AG04450 (cell line): ENCODE data around the gene DAD1. TPM values are rescaled to one million over a fixed set of nuclear protein-coding genes. Genes with fewer than 3 reads are reported as not detected.
A peak's percentile ranks its signal among the peaks of the same experiment; 100 is the strongest.
"Not testable (repeated sequence)": the region's sequence is repeated elsewhere in the genome, so short reads cannot be mapped to it uniquely, and the experiment has no call there.

Experiments used
- CTCF ChIA-PET: fragments of 300-600, 350-600 bp; formaldehyde crosslinking; extraction: SDS; loops from one replicate; lab custom pipeline; 2022; ENCODE audit warnings: antibody characterized with exemption, inconsistent platforms; lab: Charles Lee
- POLR2A ChIA-PET: fragments of 350-600 bp; formaldehyde crosslinking; extraction: SDS; loops from one replicate; lab custom pipeline; 2021; ENCODE audit warnings: antibody characterized with exemption, inconsistent platforms; lab: Yijun Ruan, JAX
- DNase-seq: peaks from one replicate; pipeline ENCODE4 v3.0.0-alpha.2; 2011; ENCODE audit warnings: low read depth, low spot score
- H3K27ac ChIP-seq: one replicate; pipeline ENCODE4 v1.5.1; 2012; ENCODE audit warnings: low read depth, low read length, control low read depth
- H3K27me3 ChIP-seq: one replicate; pipeline ENCODE4 v1.6.0; 2012; ENCODE audit warnings: low read length; ENCODE audit not compliant: control insufficient read depth, insufficient read depth
- H3K4me3 ChIP-seq: 2 replicates; pipeline ENCODE4 v1.5.1; 2011; ENCODE audit warnings: mild to moderate bottlenecking, low read depth, low read length, control low read depth
- H3K9me3 ChIP-seq: 2 replicates; pipeline ENCODE4 v1.5.1; 2012; ENCODE audit warnings: low read length; ENCODE audit not compliant: control insufficient read depth, insufficient read depth
- polyA plus RNA-seq: library from polyadenylated mRNA; depleted of rRNA; stranded (reverse); fragments of >200 nt; gene quantifications from 2 replicates; pipeline ENCODE4 v1.2.3, GENCODE V29; 2011
- TF ChIP-seq, protein P1 (sequence below): IDR thresholded peaks from 2 replicates; pipeline ENCODE4 v1.5.1; 2011; ENCODE audit warnings: low read depth, low read length, control low read depth, inconsistent platforms

The DAD1 gene
- polyA plus RNA-seq, 1 experiment, result 467 TPM

DNA sequence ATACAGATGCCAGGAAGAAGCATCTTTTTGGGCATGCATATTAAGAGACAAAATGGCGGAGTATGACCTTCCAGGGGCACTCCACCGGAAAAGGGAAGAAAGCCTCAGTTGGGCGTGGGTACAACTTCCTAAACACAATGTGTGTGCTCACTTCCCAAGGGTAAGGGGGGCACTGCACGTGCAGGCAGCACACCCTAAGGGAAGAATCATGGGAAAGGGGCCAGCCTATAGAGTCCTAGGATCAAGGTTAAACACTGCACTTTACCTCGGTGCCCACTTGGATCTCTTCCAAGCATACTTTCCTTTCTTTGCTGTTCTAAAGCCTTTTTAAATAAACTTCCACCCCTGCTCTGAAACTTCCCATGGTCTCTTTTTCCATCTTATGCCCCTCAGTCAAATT, 40.3 kb upstream of the DAD1 start:
- no peaks in the 10 kb centered on the region for H3K9me3 ChIP-seq
- no peak overlapping the region for H3K4me3 ChIP-seq
- ChIA-PET POLR2A (no interaction called here), CTCF (no interaction called here)
- H3K27ac ChIP-seq, result peak overlapping the region; percentile 11
- peaks cover 2% of the 10 kb centered on the region for H3K27me3 ChIP-seq
- TF ChIP-seq, protein P1, sequence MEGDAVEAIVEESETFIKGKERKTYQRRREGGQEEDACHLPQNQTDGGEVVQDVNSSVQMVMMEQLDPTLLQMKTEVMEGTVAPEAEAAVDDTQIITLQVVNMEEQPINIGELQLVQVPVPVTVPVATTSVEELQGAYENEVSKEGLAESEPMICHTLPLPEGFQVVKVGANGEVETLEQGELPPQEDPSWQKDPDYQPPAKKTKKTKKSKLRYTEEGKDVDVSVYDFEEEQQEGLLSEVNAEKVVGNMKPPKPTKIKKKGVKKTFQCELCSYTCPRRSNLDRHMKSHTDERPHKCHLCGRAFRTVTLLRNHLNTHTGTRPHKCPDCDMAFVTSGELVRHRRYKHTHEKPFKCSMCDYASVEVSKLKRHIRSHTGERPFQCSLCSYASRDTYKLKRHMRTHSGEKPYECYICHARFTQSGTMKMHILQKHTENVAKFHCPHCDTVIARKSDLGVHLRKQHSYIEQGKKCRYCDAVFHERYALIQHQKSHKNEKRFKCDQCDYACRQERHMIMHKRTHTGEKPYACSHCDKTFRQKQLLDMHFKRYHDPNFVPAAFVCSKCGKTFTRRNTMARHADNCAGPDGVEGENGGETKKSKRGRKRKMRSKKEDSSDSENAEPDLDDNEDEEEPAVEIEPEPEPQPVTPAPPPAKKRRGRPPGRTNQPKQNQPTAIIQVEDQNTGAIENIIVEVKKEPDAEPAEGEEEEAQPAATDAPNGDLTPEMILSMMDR, result no peak
- DNase-seq, result no peak

DNA sequence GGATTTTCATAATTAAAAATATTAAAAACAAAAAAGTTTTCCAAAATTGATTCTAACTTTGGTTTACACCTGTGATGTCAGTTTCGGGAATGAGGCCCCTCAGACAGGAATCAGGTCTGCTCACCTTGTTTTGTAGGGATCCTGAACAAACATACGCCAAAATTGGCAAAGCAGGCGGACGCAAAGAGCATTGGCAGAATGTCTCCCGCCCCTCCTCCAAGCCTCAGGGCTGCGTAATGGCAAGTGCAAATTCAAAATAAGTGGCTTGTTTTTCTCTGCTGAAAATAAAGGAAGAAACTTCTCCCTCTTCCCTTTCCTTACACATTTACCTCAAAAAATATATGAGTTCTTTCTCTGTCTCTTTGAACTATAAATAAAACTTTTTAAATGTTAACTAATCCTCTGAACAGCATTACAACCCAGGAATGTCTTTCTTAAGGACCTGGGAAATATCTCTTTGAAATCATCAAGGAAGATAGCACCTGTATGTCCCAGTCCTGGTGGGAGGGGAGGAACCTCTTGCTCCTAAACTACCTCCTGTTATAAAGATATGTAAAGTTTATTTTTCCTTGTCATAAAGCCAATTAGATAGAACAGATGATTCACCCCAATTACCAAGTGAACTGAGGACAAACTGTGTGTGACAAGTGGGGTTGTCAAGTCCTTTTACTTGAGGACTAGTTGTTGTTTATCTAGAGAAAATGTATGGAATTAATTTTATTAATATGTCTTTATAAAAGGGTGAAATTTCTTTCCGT, 38.7 kb upstream of the DAD1 start:
- ChIA-PET POLR2A (no interaction called here), CTCF (no interaction called here)
- Histone ChIP-seq H3K4me3 (no peak overlapping the region), H3K27me3 (peaks cover under 1% of the 10 kb centered on the region), H3K27ac (no peak overlapping the region), H3K9me3 (no peaks in the 10 kb centered on the region)
- TF ChIP-seq, protein P1, result no peak
- DNase-seq, result no peak

DNA sequence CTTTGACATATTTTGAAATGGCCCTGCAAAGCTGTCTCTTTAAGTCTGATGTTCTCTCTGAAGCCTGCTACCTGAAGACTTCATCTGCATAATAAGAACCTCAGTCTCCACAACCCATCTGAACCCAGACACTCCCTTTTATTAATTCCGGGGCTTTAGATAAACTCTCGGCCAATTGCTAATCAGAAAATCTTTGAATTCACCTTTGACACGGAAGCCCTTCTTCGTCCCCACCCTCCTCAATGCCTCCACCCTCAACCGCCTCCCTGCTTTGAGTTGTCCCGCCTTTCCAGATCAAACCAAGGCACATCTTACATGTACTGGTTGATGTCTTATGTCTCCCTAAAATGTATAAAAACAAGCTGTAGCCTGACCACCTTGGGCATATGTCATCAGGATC, 37.6 kb upstream of the DAD1 start:
- no peak overlapping the region for H3K27ac ChIP-seq
- no peaks in the 10 kb centered on the region for H3K27me3 ChIP-seq
- H3K4me3 ChIP-seq, result no peak overlapping the region
- TF ChIP-seq, protein P1, result no peak
- POLR2A ChIA-PET, result no interaction called here
- CTCF ChIA-PET, result no interaction called here
- no peaks in the 10 kb centered on the region for H3K9me3 ChIP-seq
- no peak for DNase-seq

DNA sequence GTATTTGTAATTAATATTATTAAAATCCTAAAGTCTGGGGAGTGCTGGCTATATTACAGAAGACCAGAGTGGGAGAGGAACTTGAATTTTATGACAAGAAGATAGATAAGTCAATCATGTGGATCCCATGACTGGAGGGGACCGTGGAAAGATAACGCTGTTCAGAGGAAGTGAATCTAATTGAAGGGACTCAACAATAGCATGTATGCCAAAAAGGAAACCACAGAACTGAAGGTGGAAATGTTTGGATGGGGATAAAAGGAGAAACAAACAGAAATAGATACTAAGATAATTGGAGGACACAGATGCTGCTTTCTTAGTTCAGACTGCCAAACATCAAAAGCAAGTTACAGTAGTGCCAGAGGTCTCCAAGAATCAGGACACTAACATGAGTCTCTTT, 34.0 kb upstream of the DAD1 start:
- POLR2A ChIA-PET, result no interaction called here
- H3K27ac ChIP-seq, result no peak overlapping the region
- CTCF ChIA-PET, result interaction anchor here (0.5 kb wide), 1 partner anchor 41 kb away, joined by 4 read pairs; no protein-coding TSS in a partner anchor

DNA sequence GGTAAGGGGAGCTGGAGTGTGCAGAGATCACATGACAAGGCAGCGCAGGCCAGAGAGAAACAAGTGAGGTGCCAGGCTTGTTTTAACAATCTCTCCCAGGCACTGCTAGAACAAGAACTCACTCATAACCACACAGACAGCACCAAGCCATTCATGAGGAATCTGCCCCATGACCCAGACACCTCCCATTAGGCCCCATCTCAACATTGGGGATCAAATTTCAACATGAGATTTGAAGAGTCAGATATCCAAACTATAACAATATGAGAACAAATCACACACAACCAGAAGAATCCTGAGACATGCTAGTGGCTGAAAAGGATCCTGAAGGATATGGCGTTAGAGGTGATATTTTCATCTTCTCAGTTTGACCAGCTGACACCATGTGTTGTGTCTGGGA, 33.2 kb upstream of the DAD1 start:
- Histone ChIP-seq H3K9me3 (no peaks in the 10 kb centered on the region), H3K4me3 (no peak overlapping the region), H3K27me3 (no peaks in the 10 kb centered on the region), H3K27ac (no peak overlapping the region)
- TF ChIP-seq, protein P1, result no peak
- ChIA-PET CTCF (no interaction called here), POLR2A (no interaction called here)
- no peak for DNase-seq

More for the DNA sequence above, 34.0 kb upstream of the DAD1 start:
- no peak overlapping the region for H3K4me3 ChIP-seq
- no peaks in the 10 kb centered on the region for H3K9me3 ChIP-seq
- TF ChIP-seq, protein P1, result no peak
- no peak for DNase-seq
- H3K27me3 ChIP-seq, result no peaks in the 10 kb centered on the region

DNA sequence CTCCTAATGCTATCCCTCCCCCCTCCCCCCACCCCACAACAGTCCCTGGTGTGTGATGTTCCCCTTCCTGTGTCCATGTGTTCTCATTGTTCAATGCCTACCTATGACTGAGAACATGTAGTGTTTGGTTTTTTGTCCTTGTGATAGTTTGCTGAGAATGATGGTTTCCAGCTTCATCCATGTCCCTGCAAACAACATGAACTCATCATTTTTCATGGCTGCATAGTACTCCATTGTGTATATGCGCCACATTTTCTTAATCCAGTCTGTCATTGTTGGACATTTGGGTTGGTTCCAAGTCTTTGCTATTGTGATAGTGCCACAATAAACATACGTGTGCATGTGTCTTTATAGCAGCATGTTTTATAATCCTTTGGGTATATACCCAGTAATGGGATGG, 26.7 kb upstream of the DAD1 start:
- H3K9me3 ChIP-seq, H3K4me3 ChIP-seq, H3K27me3 ChIP-seq, H3K27ac ChIP-seq, POLR2A ChIA-PET, DNase-seq: not testable (repeated sequence)
- CTCF ChIA-PET, result interaction anchor here (1.1 kb wide), 1 partner anchor 59 kb away, joined by 4 read pairs; no protein-coding TSS in a partner anchor
